ENCODE measurements around the gene PADI2.

GRCh38 chr1:17017435-17017834, 101.8 kb downstream of the PADI2 start:
- TF ChIP-seq CTCF (IDR thresholded peaks at IDR 0.05; ENCODE audit: low read length) = no peak
- TF ChIP-seq EZH2 (IDR thresholded peaks at IDR 0.05; ENCODE audit: borderline replicate concordance, low read length) = no peak
